HepG2 (cell line): ENCODE data around the gene ZDHHC7. TPM values are rescaled to one million over a fixed set of nuclear protein-coding genes. Genes with fewer than 3 reads are reported as not detected.

Experiments
- CENPT ChIP-seq: sonication (generic); formaldehyde crosslinking; IDR thresholded peaks from 2 replicates; pipeline ENCODE4 v1.8.0; 2022; ENCODE audit warnings: low read depth, mild to moderate bottlenecking, moderate library complexity, missing genetic modification reagents
- EHMT2 ChIP-seq: fragments of 200-600 bp; sonication (generic); IDR thresholded peaks from 2 replicates; pipeline ENCODE4 v1.7.0; 2017; ENCODE audit warnings: antibody characterized with exemption, low read depth, low read length, borderline replicate concordance
- FOSL1 ChIP-seq: sonication (generic); formaldehyde crosslinking; IDR thresholded peaks from 2 replicates; pipeline ENCODE4 v1.9.0; 2021; ENCODE audit warnings: missing genetic modification reagents, borderline replicate concordance
- JDP2 ChIP-seq: sonication (generic); formaldehyde crosslinking; IDR thresholded peaks from 2 replicates; pipeline ENCODE4 v1.8.1; 2022; ENCODE audit warnings: missing genetic modification reagents, borderline replicate concordance
- KDM6A ChIP-seq: IDR thresholded peaks from 2 replicates; pipeline ENCODE4 v1.6.1; 2016; ENCODE audit warnings: low read depth
- MXI1 ChIP-seq: IDR thresholded peaks from 3 replicates; pipeline ENCODE4 v1.6.1; 2012; ENCODE audit warnings: low read depth, low read length, inconsistent platforms, borderline replicate concordance
- NR2F6 ChIP-seq, 2 experiments: IDR thresholded peaks; 2 replicates each; pipeline ENCODE4 v1.6.1; 2016; ENCODE audit warnings: antibody characterized with exemption in 1 of 2, mild to moderate bottlenecking in 1 of 2
- PCBP1 ChIP-seq: fragments of 200-400 bp; formaldehyde crosslinking; IDR thresholded peaks from 2 replicates; pipeline ENCODE4 v1.6.1; 2017; ENCODE audit warnings: mild to moderate bottlenecking, low read depth, low read length, borderline replicate concordance
- RNF2 ChIP-seq: fragments of 450-650 bp; conservative IDR thresholded peaks from 2 replicates; pipeline ENCODE4 v1.6.1; 2016; ENCODE audit warnings: low read depth
- SP5 ChIP-seq: IDR thresholded peaks from 2 replicates; pipeline ENCODE4 v1.6.1; 2016; ENCODE audit warnings: low read depth, borderline replicate concordance
- SRSF9 ChIP-seq: fragments of 200-400 bp; formaldehyde crosslinking; IDR thresholded peaks from 2 replicates; pipeline ENCODE4 v1.6.1; 2018; ENCODE audit warnings: borderline replicate concordance, mild to moderate bottlenecking, low read depth, low read length; ENCODE audit not compliant: insufficient read depth, poor library complexity, severe bottlenecking
- TCF12 ChIP-seq, 2 experiments: fragments of 450-650 bp in 1 of 2; sonication (generic) in 1 of 2; formaldehyde crosslinking in 1 of 2; IDR thresholded peaks; 2 replicates each; pipeline versions ENCODE4 v1.6.1 to v1.8.0; 2017 to 2022; ENCODE audit warnings: antibody characterized with exemption in 1 of 2, mild to moderate bottlenecking in 1 of 2, missing genetic modification reagents in 1 of 2, moderate library complexity in 1 of 2
- TMF1 ChIP-seq: sonication (generic); formaldehyde crosslinking; IDR thresholded peaks from 2 replicates; pipeline ENCODE4 v1.8.1; 2022; ENCODE audit warnings: low read depth, missing genetic modification reagents
- TRIM22 ChIP-seq: fragments of 450-650 bp; IDR thresholded peaks from 2 replicates; pipeline ENCODE4 v1.6.1; 2017
- ZBTB43 ChIP-seq: sonication (generic); formaldehyde crosslinking; conservative IDR thresholded peaks from 2 replicates; pipeline ENCODE4 v1.4.0; 2020; ENCODE audit warnings: missing genetic modification reagents
- ZBTB7B ChIP-seq: sonication (generic); formaldehyde crosslinking; IDR thresholded peaks from 2 replicates; pipeline ENCODE4 v1.4.0; 2020; ENCODE audit warnings: missing genetic modification reagents
- ZBTB8A ChIP-seq: sonication (generic); formaldehyde crosslinking; IDR thresholded peaks from 2 replicates; pipeline ENCODE4 v1.4.0; 2020; ENCODE audit warnings: mild to moderate bottlenecking, low read depth, missing genetic modification reagents, borderline replicate concordance
- ZIK1 ChIP-seq: sonication (generic); formaldehyde crosslinking; IDR thresholded peaks from 2 replicates; pipeline ENCODE4 v1.5.0; 2020; ENCODE audit warnings: mild to moderate bottlenecking, low read depth, missing genetic modification reagents, borderline replicate concordance
- ZNF205 ChIP-seq: IDR thresholded peaks from 2 replicates; pipeline ENCODE4 v1.6.1; 2018; ENCODE audit warnings: missing biosample characterization, missing genetic modification reagents
- ZNF605 ChIP-seq: sonication (generic); formaldehyde crosslinking; IDR thresholded peaks from 2 replicates; pipeline ENCODE4 v1.8.0; 2022; ENCODE audit warnings: mild to moderate bottlenecking, missing genetic modification reagents
- ZNF710 ChIP-seq: sonication (generic); formaldehyde crosslinking; IDR thresholded peaks from 2 replicates; pipeline ENCODE4 v1.5.0; 2020; ENCODE audit warnings: mild to moderate bottlenecking, missing genetic modification reagents, borderline replicate concordance
- ZNF781 ChIP-seq: sonication (generic); formaldehyde crosslinking; IDR thresholded peaks from 2 replicates; pipeline ENCODE4 v1.5.1; 2020; ENCODE audit warnings: borderline replicate concordance, mild to moderate bottlenecking, missing genetic modification reagents; ENCODE audit errors: not compliant biosample characterization
- ZNF792 ChIP-seq: IDR thresholded peaks from 2 replicates; pipeline ENCODE4 v1.6.1; 2016
- polyA plus RNA-seq, 8 experiments: library from polyadenylated mRNA; depleted of rRNA in 3 of 8; stranded (reverse) in 7 of 8; unstranded in 1 of 8; fragments of >200 nt; fragmentation: Illumina TruSeq in 4 of 8; extraction: Trizol in 4 of 8; gene quantifications; 2 replicates each; pipeline versions ENCODE4 v1.2.1 to v1.2.3, GENCODE V29; 2011 to 2016; ENCODE audit warnings: low read depth in 4 of 8, missing spikeins in 1 of 8, mixed read lengths in 1 of 8; ENCODE audit not compliant: insufficient read depth in 1 of 8
- total RNA-seq, 5 experiments: library from RNA; depleted of rRNA; stranded (reverse); fragments of >200 nt; fragmentation: Illumina TruSeq; extraction: Trizol; gene quantifications; 2 replicates each; pipeline ENCODE4 v1.2.3, GENCODE V29; 2016; ENCODE audit warnings: low read depth in 1 of 5

The ZDHHC7 gene
- total and polyA plus RNA-seq, 2 of the 13 experiments (the other 11 are each of a cell fraction or from before 2014, with no cell fraction given), result 46.8 to 67.6 TPM

GRCh38 chr16:84947996-84948850 is 63.1 kb downstream of the ZDHHC7 start (continued):
- peak; percentile 80; the same call in 1 of the 2 replicates for TF ChIP-seq ZNF710
- no peak for TF ChIP-seq CENPT (CRISPR knock-in tag)
- no peak for TF ChIP-seq ZNF205 (CRISPR knock-in tag)
- TF ChIP-seq ZBTB8A (CRISPR knock-in tag), result no peak
- no peak for TF ChIP-seq EHMT2
- TF ChIP-seq TMF1 (CRISPR knock-in tag), result peak; percentile 20; the same call in 1 of the 2 replicates
- peak; percentile 79; the same call in 1 of the 2 replicates for TF ChIP-seq KDM6A
- TF ChIP-seq PCBP1, result no peak
- peak; percentile 56 for TF ChIP-seq ZNF781 (CRISPR knock-in tag)
- no peak for TF ChIP-seq SP5 (CRISPR knock-in tag)
- no peak for TF ChIP-seq MXI1
- no peak for TF ChIP-seq JDP2
- TF ChIP-seq NR2F6 (IDR thresholded peaks at IDR 0.05), result peak; percentile 78
- TF ChIP-seq NR2F6 (CRISPR knock-in tag; IDR thresholded peaks at IDR 0.05), result peak; percentile 88
- peak; percentile 36; the same call in 1 of the 2 replicates for TF ChIP-seq ZIK1 (CRISPR knock-in tag)
- TF ChIP-seq FOSL1 (CRISPR knock-in tag), result no peak
- TF ChIP-seq TRIM22, result no peak
- TF ChIP-seq ZBTB7B, result peak; percentile 89
- TF ChIP-seq SRSF9, result no peak
- no peak for TF ChIP-seq RNF2
- no peak for TF ChIP-seq TCF12 (IDR thresholded peaks at IDR 0.05)
- no peak for TF ChIP-seq TCF12 (CRISPR knock-in tag; IDR thresholded peaks at IDR 0.05)
- peak; percentile 30; the same call in 1 of the 2 replicates for TF ChIP-seq ZNF792 (CRISPR knock-in tag)
- TF ChIP-seq ZNF605 (CRISPR knock-in tag), result peak; percentile 66; the same call in 1 of the 2 replicates
- TF ChIP-seq ZBTB43 (CRISPR knock-in tag), result no peak
